UCSD-AML1 (cell line): ENCODE results near the gene TMEM132E.
A peak's percentile ranks its signal among the peaks of the same experiment; 100 is the strongest.
"Not testable (repeated sequence)": the region's sequence is repeated elsewhere in the genome, so short reads cannot be mapped to it uniquely, and the experiment has no call there.

Experiments
- DNase-seq: peaks from one replicate; lab custom pipeline; 2025; ENCODE audit not compliant: unreplicated experiment; lab: John Stamatoyannopoulos, UW

TMEM132E gene, protein sequence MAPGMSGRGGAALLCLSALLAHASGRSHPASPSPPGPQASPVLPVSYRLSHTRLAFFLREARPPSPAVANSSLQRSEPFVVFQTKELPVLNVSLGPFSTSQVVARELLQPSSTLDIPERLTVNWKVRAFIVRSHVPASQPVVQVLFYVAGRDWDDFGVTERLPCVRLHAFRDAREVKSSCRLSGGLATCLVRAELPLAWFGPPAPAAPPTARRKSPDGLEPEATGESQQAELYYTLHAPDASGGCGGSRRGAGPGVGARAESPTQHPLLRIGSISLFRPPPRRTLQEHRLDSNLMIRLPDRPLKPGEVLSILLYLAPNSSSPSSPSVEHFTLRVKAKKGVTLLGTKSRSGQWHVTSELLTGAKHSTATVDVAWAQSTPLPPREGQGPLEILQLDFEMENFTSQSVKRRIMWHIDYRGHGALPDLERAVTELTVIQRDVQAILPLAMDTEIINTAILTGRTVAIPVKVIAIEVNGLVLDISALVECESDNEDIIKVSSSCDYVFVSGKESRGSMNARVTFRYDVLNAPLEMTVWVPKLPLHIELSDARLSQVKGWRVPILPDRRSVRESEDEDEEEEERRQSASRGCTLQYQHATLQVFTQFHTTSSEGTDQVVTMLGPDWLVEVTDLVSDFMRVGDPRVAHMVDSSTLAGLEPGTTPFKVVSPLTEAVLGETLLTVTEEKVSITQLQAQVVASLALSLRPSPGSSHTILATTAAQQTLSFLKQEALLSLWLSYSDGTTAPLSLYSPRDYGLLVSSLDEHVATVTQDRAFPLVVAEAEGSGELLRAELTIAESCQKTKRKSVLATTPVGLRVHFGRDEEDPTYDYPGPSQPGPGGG (N-terminal part only)

DNA sequence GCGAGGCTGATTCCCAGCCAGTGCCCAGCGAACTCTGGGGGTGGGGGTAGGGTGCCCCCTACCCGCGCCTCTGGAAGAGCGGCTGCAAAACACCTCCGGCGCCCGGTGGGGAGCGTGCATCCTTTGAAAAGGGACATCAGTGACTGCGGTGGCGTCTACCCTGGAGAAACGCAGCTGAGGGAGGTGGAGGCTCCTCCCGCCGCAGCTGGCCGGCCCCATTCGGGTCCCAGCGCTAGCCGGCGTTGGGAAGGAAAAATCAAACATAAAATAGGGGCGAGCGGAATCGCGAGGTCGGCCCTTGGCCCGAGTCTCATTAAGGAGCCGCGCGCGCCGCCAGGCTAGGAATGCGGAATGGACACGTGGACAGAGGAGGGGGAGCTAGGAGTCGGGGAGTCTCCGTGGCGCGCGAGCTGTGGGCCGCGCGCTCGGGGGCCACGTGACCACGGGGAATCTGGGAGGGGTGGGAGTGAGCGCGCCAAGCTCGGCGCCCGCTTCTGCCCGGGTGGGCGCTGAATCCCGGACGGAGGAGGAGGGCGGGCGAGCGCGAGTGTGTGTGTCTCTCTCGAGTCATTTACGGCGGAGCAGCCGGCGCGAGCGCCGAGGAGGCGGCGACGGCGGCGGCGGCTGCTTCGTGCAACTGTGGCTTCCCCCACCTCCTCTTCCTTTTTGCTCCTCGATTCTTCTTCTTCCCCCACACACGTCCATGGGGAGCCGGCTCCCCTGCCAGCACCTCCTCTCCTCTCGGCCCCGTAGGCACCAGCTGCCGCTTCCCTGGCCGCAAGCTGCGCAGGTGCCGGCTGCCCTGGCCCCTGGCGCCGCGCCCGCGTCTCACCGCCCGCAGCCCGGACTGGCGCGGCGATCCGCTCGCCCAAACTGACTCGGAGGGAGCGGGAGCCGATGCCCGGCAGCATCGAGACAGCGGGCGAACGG lies at the start of gene TMEM132E:
TSS of gene TMEM132E (plus strand) at position 566 of the 930 bp plus-strand sequence. CDS start 1,495 bp downstream, outside the sequence.
- no peak for DNase-seq

DNA sequence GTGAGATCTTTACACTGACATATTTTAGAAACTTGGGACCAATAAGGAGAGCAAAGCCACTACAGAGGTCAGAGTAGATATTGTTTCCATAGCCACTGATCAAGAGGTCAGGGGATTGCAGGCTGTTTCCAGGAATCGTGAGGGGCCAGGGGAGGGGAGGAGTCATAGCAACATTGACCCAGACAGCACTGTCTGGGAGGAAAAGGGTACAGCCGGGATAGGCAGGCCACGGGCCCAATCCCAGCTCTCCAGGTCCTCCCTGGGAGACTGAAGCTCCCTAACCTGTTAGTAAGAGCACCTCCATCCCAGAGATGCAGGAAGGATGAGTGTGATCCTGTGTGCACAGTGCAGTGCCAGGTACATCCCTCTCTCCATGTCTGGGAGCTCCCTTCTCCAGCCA lies 48.5 kb upstream of the TMEM132E start:
- DNase-seq, result no peak

DNA sequence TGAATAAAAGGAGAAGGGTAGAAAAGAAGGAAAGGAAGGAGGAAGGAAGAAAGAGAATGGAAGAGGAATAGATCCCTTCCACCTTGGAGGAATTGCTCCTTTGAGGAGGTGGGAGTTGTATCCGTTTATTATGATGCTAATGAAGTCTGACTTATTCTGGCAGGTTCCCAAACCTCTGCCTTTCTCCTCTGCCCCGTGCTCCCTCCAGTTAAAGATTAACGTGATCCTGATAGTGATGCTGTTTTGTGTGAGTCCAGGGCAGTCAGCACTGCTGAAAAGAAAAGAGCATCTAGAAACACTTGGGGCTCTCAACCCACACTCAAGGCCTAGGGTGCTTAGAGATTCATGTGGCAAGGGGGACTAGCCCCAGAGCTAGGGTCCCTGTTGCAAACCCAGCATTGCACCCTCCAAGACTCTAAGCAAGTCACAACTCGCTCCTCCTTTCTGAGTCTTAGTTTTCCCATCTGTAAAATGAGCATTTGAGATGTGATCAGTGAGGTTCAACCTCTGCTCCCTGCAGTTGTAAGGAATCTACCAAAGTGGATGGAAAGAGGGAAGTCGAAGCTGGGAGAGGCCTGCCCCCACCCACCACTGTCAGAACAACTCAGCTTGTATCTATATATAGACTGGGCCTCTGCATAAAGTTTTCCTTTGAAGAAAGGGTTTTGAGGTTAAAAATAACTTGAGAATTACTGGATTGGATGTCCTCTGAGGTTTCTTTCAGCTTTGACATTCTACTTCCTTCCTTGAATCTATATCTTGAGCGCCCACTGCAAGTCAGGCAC lies 46.9 kb upstream of the TMEM132E start:
- DNase-seq, result no peak

DNA sequence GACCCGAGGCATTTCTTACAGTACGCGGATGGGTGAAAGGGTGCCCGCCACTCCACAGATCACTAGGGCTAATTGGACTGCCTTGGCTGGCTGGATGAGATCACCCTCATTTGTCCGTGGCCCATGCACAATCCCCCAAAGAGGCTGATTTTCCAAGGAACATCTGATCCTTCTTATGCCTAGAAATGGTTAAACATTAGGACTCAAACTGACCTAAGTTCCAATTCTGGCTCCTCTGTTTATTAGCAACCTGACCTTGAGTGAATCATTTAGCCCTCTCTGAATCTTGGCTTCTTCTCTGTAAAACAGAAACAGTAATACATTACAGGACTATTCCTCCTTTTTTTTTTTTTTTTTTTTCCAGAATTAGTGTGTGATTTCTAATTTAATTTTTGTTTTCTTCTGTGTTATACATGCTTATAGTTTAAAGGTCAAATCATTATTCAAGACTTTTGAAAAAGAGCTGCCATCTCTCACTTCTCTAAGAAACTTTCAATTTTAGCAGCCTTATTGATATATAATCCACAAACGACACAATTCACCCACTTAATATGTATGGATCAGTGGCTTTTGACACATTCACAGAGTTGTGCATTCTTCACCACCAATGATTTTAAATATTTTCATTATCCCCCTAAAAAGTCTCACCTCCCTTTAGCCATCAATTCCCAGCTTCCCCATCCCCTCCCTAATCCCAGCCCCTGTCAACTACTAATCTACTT lies 45.4 kb upstream of the TMEM132E start:
- DNase-seq, result no peak

DNA sequence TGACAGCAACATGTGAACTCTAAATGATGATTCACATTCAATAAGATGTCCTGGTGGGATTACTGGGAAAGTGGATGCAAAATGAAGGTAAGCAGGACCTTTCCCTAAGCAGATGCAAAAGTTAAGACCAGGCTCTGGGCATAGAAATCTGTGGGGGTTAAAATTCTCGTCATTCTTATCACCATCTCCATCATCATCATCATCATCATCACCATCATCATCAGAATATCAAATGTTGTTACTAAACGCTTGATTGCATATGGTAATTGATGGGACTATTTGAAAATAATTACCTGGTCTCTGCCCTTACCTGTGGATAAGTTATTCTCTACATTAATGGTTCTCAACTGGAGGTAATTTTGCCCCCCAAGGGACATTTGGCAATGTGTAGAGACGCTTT lies 41.9 kb upstream of the TMEM132E start:
- DNase-seq, result no peak

DNA sequence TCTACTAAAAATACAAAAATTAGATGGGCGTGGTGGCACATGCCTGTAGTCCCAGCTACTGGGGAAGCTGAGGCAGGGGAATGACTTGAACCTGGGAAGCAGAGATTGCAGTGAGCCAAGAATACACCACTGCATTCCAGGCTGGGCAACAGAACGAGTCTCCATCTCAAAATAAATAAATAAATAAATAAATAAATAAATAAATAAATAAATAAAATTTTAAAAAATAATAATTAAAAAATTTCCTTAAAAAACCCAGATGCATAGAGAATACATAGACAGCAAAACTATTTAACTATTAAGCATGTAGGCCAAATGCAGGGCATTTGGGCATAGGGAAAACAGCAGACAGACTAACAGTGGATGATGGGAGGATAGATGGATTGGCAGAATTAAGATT lies 40.8 kb upstream of the TMEM132E start:
- not testable (repeated sequence) for DNase-seq

DNA sequence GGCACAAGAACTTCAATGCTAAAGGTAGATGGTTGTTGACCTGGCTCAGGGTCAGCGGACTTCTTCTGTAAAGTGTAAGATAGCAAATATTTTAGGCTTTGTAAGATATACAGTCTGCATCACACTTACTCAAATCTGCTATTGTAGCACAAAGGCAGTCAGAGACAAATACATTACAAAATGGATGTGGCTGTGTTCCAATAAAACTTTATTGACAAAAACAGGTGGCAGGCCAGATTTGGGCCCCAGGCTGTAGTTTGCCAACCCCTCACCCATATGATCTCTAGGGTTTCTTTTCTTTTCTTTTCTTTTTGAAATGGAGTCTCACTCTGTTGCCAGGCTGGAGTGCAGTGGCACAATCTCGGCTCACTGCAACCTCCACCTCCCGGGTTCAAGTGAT lies 39.5 kb upstream of the TMEM132E start:
- no peak for DNase-seq

DNA sequence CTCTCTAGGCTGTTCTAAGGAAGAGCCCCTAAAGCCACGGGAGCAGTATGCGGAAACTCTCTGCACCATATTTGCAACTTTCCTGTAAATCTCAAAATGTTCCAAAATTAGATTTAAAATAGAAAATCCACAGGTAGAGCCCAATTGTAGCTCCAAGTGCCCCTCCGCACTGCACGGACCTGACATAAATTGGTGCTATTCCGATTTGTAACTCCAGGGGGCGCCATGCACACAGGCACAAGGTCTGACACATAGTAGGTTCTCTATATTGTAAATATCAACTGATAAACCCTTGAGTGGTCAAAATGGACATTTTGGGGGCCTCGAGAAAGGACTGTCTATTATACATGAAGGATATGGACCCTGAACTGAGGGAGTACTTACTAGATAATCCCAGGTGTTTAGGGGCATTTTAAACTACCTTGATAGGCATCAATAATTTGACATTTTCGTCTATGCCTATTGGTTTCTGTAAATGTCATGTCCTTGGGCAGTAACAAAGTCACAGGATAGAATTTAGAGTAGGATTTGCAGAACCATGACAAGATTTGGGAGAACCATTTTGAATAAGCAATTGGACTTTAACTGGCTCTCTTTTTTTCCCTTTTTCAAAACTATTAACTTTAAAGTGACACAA lies 36.6 kb upstream of the TMEM132E start:
- no peak for DNase-seq

DNA sequence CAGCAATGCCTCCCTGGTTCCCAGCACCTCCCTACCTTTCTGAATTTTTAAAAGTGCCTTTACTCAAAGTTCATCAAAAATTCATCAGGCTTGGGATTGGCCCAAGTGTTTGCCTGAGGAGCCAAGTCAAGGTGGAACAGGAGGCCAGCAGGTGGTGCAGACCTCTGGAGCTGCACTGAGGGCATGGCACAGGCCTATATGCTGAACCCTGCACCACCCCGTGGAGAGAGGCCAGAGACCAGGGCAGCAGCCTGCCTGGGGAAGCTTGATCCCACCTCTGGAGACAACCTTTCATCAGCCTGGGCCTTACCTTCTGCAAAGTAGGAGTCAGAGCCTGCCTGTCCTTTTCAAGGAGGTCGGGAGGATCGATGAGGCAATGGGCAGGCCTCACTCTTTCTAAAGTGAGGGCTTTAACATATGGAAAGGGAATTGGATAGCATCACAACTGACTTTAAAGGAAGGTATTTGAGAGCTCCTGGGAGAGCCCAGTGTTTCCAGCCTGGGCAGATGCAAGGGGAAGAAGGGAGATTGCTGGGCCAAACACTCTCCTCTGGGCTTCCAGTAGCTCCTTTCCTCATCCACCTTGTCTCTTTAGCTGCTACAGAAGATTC lies 31.8 kb upstream of the TMEM132E start:
- no peak for DNase-seq

DNA sequence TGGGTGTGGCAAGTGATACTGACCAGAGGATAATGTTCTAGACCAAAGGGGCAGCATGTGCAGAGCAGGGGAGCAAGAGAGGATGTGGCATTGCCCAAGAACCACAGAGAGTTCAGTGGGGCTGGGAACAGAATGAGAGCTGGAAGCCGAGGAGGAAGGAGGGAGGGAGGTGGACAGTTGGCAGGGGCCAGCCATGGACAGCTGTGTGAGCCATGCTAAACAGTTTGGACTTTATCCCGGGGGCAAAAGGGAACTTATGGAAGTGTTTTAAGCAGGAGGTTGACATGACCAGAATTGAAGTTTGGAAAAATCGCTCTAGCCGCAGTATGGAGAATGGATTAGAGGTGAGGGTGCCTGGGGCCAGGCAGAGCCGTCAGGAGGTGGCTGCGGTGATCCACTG lies 29.4 kb upstream of the TMEM132E start:
- no peak for DNase-seq

DNA sequence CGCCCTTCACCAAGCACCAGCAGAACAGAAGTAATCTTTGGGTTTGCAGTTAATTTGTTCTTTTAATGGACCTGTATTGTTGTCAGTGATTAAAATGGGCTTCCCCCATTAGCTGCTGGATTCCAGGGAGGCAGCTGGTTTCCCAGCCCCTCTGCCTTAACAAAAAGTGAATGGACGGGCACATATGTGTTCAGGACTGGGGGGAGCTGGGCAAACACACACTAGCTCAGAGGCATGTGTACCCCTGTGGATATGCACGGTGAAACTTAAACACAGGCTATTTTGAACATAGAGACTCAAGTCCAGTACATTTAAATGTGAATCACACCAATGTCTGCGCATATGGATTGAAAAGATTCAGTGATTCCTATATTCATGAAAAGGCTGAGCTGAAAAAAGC lies 25.5 kb upstream of the TMEM132E start:
- DNase-seq, result no peak

DNA sequence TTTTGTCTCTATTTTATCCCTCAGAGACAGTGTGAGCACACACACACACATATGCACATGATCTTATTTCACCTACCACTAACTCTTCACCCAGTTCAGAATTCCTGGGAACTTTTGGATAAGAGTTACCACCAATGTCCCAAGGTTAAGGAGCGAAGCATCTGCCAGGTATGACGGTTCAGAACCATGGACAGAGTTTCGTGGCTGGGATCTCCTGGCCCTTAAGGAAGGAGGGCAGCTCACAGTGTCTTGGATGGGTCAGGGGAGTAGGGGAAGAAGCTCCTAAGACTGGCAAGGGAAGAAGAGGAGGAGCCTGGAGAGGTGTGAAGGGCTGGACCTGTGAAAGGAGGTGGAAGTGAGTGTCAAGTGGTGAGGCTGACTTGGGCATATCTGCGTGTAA lies 23.0 kb upstream of the TMEM132E start:
- DNase-seq, result peak; percentile 12

DNA sequence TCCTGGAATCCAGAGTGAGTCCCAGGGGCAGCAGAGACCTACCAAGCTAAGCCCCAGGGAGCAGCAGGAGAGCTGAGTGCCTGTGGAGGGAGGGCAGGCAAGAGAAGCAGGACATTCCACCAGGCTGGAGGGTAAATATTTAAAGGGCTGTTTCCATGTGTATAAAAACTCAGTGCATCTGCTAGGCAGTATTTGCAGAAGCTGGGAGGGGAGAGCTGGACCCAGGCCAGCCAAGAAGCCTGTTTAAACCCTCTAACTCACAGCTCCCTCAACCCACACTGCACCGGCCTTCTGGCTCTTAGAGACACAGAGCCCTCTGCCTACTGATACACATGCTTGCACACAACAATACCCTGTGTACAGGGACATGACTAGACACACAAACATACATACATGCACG lies 22.5 kb upstream of the TMEM132E start:
- no peak for DNase-seq

DNA sequence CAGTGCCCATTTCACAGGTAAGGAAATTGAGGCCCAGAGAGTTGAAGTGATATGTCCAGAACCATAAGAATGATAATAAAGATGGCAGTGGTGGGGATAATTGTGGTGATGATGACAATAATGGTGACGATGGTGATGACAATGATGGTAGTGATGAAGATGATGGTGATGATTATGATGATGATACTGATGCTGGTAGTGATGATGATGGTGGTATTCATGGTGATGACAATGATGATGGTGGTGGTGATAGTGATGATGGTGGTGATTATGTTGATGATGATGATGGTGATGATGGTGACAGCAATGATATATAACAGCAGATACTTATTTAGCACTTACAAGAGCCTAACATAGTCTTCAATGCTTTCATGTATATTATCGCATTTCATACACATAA lies 18.1 kb upstream of the TMEM132E start:
- no peak for DNase-seq

DNA sequence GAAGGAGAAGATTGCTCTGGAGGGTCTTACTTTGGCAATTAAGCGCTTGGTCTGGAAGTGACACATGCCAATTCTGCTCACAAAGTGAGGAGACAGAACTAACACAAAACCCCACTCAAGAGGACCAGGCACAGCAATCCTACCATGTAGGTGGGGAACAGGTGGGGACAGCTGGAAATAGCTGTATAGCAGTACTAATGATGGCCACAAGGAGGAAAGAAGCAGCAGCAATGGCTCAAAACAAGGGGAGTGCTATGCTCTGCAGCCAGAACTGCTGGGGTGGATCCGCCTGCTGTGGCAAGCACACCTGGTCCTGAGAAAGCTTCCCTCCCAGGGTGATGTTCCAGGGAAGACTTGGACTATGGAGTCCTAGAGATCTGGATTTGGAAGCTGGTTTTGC lies 17.0 kb upstream of the TMEM132E start:
- DNase-seq, result no peak

DNA sequence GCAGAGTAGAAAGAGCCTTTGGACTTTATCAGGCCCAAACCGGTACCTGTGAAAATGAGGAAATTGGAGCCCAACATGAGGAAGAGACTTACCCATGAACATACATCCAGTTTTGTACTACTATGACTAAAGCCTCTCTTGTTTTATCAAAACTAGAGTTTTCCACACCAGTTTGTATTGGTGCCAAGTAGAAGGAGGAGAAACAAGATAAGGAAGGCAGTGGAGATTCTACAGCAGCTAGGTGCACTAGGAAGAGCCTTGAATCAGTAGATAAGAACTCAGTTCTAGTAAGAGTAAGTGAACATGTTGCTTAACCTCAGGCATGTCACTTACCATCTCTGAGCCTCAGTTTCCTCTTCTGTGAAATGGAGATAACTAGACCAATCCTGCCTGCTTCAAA lies 13.7 kb upstream of the TMEM132E start:
- no peak for DNase-seq

DNA sequence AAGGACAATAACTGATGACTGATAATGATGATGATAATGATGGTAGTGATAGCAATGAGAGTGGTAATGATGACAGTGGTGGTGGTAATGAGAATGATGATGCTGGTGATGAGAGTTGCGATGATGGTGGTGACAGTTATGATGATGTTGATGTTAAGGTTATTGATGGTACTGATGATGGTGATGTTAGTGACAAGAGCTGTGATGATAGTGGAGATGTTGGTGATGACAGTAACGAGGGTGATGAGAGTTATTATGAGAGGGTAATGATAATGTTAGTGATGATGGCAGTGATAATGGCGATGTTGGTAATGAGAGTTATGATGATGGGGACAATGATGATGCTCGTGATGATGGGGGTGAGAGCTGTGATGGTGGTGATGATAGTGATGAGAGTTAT lies 13.2 kb upstream of the TMEM132E start:
- no peak for DNase-seq

DNA sequence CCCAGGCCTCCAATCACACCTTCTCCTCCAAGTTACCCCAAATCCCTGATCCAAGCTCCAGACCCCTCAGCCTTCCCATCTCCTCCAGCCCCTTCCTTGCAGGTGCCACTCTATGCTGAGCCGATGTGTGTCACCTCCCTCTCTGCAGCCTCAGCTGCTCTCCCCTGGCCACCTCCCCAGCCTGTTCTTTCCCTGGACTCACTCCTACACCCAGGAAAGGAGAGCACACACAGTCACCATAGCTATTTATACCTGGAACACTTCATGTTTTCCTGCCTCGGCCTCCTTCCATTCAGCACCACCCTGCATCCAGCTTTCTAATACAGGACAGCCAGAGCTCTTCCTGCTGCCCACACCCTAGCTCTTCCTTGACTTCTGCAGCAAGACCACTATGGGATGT lies 12.5 kb upstream of the TMEM132E start:
- no peak for DNase-seq
